Adrenal gland (tissue), 5 donors: Measurements from ENCODE around the gene PPP1R14C.

Experiments
- CTCF ChIP-seq, 6 experiments: fragments of 450-650 bp in 4 of 6; fragments of 200-600 bp in 2 of 6; sonication (generic) in 1 of 6; IDR thresholded peaks; 1 replicate in 5 of 6; 2 replicates in 1 of 6; pipeline versions ENCODE4 v1.5.1 to v1.8.0; 2016 to 2021; ENCODE audit warnings: antibody characterized with exemption in 6 of 6, mild to moderate bottlenecking in 2 of 6, moderate library complexity in 1 of 6
- POLR2A ChIP-seq, 2 donors: fragments of 450-650 bp; IDR thresholded peaks; one replicate each; pipeline ENCODE4 v1.6.1; 2017; ENCODE audit warnings: antibody characterized with exemption in 2 of 2, mild to moderate bottlenecking in 2 of 2, moderate library complexity in 1 of 2
- donor health status: DM: no; HTN: no; CAD: no.

- TF ChIP-seq CTCF (IDR thresholded peaks at IDR 0.05) (no peak), POLR2A (IDR thresholded peaks at IDR 0.05) (no peak)
Measured at GRCh38 chr6:150282806-150283205, 140.0 kb downstream of the PPP1R14C start.
